HepG2 (cell line): ENCODE results near the gene PPP1R13B.

Source experiments
- NFE2L1 ChIP-seq: sonication (generic); formaldehyde crosslinking; IDR thresholded peaks from 2 replicates; pipeline ENCODE4 v1.4.0; 2020; ENCODE audit warnings: missing genetic modification reagents, mild to moderate bottlenecking, borderline replicate concordance
- ZNF430 ChIP-seq: sonication (generic); formaldehyde crosslinking; IDR thresholded peaks from 2 replicates; pipeline ENCODE4 v1.9.0; 2021; ENCODE audit warnings: mild to moderate bottlenecking, missing genetic modification reagents
- TF ChIP-seq, protein P1 (sequence below): sonication (generic); formaldehyde crosslinking; IDR thresholded peaks from 2 replicates; pipeline ENCODE4 v1.5.1; 2020; ENCODE audit warnings: missing genetic modification reagents, mild to moderate bottlenecking, borderline replicate concordance
- TF ChIP-seq, protein P2 (sequence below): sonication (generic); formaldehyde crosslinking; IDR thresholded peaks from 2 replicates; pipeline ENCODE4 v1.5.0; 2020; ENCODE audit warnings: mild to moderate bottlenecking, missing genetic modification reagents, moderate library complexity

DNA sequence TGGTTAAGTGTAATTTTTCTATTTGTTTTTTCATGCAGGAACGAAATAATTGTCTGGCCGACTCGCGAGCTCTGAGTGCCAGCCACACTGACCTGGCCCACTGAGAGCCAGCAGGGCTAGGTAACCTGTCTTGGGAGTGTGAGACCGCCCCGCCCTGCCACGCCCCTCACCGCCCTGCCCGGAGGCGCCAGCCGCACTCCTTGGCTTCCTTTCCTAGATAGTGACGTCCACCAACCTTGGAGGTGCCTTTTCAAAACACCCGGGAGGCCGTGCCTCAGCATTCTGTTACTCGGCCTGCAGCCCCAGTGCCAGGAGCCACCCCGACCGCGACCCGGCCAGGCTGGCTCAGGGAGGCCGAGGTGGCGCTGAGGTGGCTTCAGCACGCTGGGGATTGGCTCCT, 153.9 kb downstream of the PPP1R13B start:
- TF ChIP-seq, protein P1, sequence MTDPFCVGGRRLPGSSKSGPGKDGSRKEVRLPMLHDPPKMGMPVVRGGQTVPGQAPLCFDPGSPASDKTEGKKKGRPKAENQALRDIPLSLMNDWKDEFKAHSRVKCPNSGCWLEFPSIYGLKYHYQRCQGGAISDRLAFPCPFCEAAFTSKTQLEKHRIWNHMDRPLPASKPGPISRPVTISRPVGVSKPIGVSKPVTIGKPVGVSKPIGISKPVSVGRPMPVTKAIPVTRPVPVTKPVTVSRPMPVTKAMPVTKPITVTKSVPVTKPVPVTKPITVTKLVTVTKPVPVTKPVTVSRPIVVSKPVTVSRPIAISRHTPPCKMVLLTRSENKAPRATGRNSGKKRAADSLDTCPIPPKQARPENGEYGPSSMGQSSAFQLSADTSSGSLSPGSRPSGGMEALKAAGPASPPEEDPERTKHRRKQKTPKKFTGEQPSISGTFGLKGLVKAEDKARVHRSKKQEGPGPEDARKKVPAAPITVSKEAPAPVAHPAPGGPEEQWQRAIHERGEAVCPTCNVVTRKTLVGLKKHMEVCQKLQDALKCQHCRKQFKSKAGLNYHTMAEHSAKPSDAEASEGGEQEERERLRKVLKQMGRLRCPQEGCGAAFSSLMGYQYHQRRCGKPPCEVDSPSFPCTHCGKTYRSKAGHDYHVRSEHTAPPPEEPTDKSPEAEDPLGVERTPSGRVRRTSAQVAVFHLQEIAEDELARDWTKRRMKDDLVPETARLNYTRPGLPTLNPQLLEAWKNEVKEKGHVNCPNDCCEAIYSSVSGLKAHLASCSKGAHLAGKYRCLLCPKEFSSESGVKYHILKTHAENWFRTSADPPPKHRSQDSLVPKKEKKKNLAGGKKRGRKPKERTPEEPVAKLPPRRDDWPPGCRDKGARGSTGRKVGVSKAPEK (CRISPR knock-in tag), result no peak
- no peak for TF ChIP-seq NFE2L1 (CRISPR knock-in tag)
- TF ChIP-seq, protein P2, sequence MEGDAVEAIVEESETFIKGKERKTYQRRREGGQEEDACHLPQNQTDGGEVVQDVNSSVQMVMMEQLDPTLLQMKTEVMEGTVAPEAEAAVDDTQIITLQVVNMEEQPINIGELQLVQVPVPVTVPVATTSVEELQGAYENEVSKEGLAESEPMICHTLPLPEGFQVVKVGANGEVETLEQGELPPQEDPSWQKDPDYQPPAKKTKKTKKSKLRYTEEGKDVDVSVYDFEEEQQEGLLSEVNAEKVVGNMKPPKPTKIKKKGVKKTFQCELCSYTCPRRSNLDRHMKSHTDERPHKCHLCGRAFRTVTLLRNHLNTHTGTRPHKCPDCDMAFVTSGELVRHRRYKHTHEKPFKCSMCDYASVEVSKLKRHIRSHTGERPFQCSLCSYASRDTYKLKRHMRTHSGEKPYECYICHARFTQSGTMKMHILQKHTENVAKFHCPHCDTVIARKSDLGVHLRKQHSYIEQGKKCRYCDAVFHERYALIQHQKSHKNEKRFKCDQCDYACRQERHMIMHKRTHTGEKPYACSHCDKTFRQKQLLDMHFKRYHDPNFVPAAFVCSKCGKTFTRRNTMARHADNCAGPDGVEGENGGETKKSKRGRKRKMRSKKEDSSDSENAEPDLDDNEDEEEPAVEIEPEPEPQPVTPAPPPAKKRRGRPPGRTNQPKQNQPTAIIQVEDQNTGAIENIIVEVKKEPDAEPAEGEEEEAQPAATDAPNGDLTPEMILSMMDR (CRISPR knock-in tag), result no peak
- no peak for TF ChIP-seq ZNF430
